T-cell (primary cell): ENCODE results near the gene JAKMIP3. TPM values are rescaled to one million over a fixed set of nuclear protein-coding genes. Genes with fewer than 3 reads are reported as not detected.
A peak's percentile ranks its signal among the peaks of the same experiment; 100 is the strongest.

Experiments
- ATAC-seq, 4 experiments: fragments of 200-7000 bp in 3 of 4; fragments of 150-1000 bp in 1 of 4; cut with Tn5 transposase; replicated peaks in 1 of 4; 1 replicate in 3 of 4; 2 replicates in 1 of 4; pipeline ENCODE4 v1.10.0; 2021; ENCODE audit warnings: moderate library complexity in 3 of 4, mild to moderate bottlenecking in 2 of 4, moderate number of reproducible peaks in 1 of 4
- CTCF ChIA-PET, 2 donors: fragments of 300-600 bp; sonication (Branson Sonifier 250); formaldehyde crosslinking; loops; one replicate each; lab custom pipeline; 2022; ENCODE audit warnings: antibody characterized with exemption in 2 of 2; lab: Charles Lee
- POLR2A ChIA-PET, 2 donors: fragments of 300-600 bp; sonication (Branson Sonifier 250); formaldehyde crosslinking; loops; one replicate each; lab custom pipeline; 2022; ENCODE audit warnings: antibody characterized with exemption in 2 of 2; lab: Charles Lee
- DNase-seq, 35 experiments: peaks; one replicate each; pipeline versions ENCODE4 v3.0.0 to v3.0.0-alpha.2; 2013 to 2023
- H3K27ac ChIP-seq: one replicate; pipeline ENCODE4 v1.5.1; 2013; ENCODE audit warnings: low read length
- H3K27me3 ChIP-seq, 2 experiments: replicated peaks in 1 of 2; 1 replicate in 1 of 2; 2 replicates in 1 of 2; pipeline versions ENCODE4 v1.6.1 to v1.7.0; 2013; ENCODE audit warnings: low read length in 1 of 2, mixed read lengths in 1 of 2; ENCODE audit not compliant: control insufficient read depth in 2 of 2, insufficient read depth in 2 of 2; ENCODE audit errors: extremely low read depth in 1 of 2
- H3K36me3 ChIP-seq, 2 donors: 1 replicate in 1 of 2; 2 replicates in 1 of 2; pipeline versions ENCODE4 v1.6.1 to v1.7.0; 2013; ENCODE audit warnings: low read length in 1 of 2; ENCODE audit not compliant: control insufficient read depth in 2 of 2, insufficient read depth in 1 of 2; ENCODE audit errors: extremely low read depth in 1 of 2
- H3K4me1 ChIP-seq, 2 experiments: 1 replicate in 1 of 2; 2 replicates in 1 of 2; pipeline versions ENCODE4 v1.6.1 to v1.7.0; 2013; ENCODE audit warnings: low read length in 2 of 2, mixed read lengths in 1 of 2; ENCODE audit not compliant: insufficient read depth in 2 of 2, control insufficient read depth in 1 of 2; ENCODE audit errors: extremely low read depth in 1 of 2
- H3K4me3 ChIP-seq, 2 donors: 1 replicate in 1 of 2; 2 replicates in 1 of 2; pipeline versions ENCODE4 v1.5.1 to v1.7.0; 2013; ENCODE audit warnings: mild to moderate bottlenecking in 2 of 2, low read length in 1 of 2, moderate library complexity in 1 of 2; ENCODE audit not compliant: control insufficient read depth in 1 of 2; ENCODE audit errors: extremely low read depth in 1 of 2
- H3K9me3 ChIP-seq: 2 replicates; pipeline ENCODE4 v1.7.0; 2013
- H3K27ac Mint-ChIP-seq, 2 donors: one replicate each; pipeline ENCODE4 v1.8.0; 2020 to 2021; ENCODE audit warnings: mild to moderate bottlenecking in 2 of 2, mixed read lengths in 2 of 2
- H3K27me3 Mint-ChIP-seq, 2 donors: one replicate each; pipeline ENCODE4 v1.8.0; 2021 to 2022; ENCODE audit warnings: mixed read lengths in 2 of 2
- H3K36me3 Mint-ChIP-seq: one replicate; pipeline ENCODE4 v1.8.0; 2021; ENCODE audit warnings: mixed read lengths
- H3K4me1 Mint-ChIP-seq, 3 donors: one replicate each; pipeline ENCODE4 v1.8.0; 2020 to 2022; ENCODE audit warnings: mixed read lengths in 3 of 3, mild to moderate bottlenecking in 1 of 3
- H3K4me3 Mint-ChIP-seq, 3 donors: one replicate each; pipeline ENCODE4 v1.8.0; 2020 to 2022; ENCODE audit warnings: mild to moderate bottlenecking in 3 of 3, mixed read lengths in 3 of 3, moderate library complexity in 3 of 3
- H3K9me3 Mint-ChIP-seq, 3 donors: one replicate each; pipeline ENCODE4 v1.8.0; 2020 to 2022; ENCODE audit warnings: mixed read lengths in 3 of 3
- WGBS: methylation state at CpG from one replicate; pipeline ENCODE4 v1.1.5; 2013; ENCODE audit warnings: missing lambda C conversion rate; ENCODE audit not compliant: insufficient coverage; 5-methylcytosine and 5-hydroxymethylcytosine counted together
- total RNA-seq, 35 experiments: library from RNA in 6 of 35; stranded (reverse) in 6 of 35; fragments of 120-200 nt in 1 of 35; gene quantifications; one replicate each; pipeline versions ENCODE4 v1.2.1 to v1.2.4 and lab custom pipeline; 2013 to 2026

Gene JAKMIP3
- total RNA-seq, 5 donors from 2014 or later (not counting 1 experiment from before 2014, with no cell fraction given) = 0.32 to 0.98 (median 0.50) TPM

GRCh38 chr10:132057191-132057681, 8.5 kb upstream of the JAKMIP3 start:
- Mint-ChIP-seq H3K27ac (no peak overlapping the region), H3K4me3 (no peak overlapping the region), H3K36me3 (peaks cover 3% of the 10 kb centered on the region), H3K4me1 (no peaks in the 10 kb centered on the region), H3K27me3 (peaks cover 8 to 35% of the 10 kb centered on the region in 2 donors), H3K9me3 (peaks cover 3 to 7% (median 4%) of the 10 kb centered on the region in 3 donors)
- Histone ChIP-seq H3K4me1 (no peaks in the 10 kb centered on the region), H3K27ac (no peak overlapping the region), H3K4me3 (no peak overlapping the region), H3K36me3 (no peaks in the 10 kb centered on the region), H3K9me3 (no peaks in the 10 kb centered on the region), H3K27me3 (peaks cover 0 to 57% of the 10 kb centered on the region in 2 experiments)
- ChIA-PET CTCF (no interaction called here), POLR2A (no interaction called here)
- ATAC-seq = no peak
- WGBS = 85% methylated on average over 21 of the region's 21 CpGs
- DNase-seq = no peak

GRCh38 chr10:132058111-132058745, 7.5 kb upstream of the JAKMIP3 start:
- no peak for ATAC-seq
- Mint-ChIP-seq H3K27me3 (peaks cover 8 to 37% of the 10 kb centered on the region in 2 donors), H3K36me3 (no peaks in the 10 kb centered on the region), H3K27ac (no peak overlapping the region), H3K4me3 (no peak overlapping the region), H3K4me1 (peaks cover 0 to 2% (median 0%) of the 10 kb centered on the region in 3 donors), H3K9me3 (no peaks in the 10 kb centered on the region)
- Histone ChIP-seq H3K27ac (no peak overlapping the region), H3K27me3 (peaks cover 0 to 53% of the 10 kb centered on the region in 2 experiments), H3K4me3 (no peak overlapping the region), H3K9me3 (no peaks in the 10 kb centered on the region), H3K4me1 (no peaks in the 10 kb centered on the region), H3K36me3 (no peaks in the 10 kb centered on the region)
- CTCF ChIA-PET = no interaction called here
- WGBS = 43% methylated on average over 13 of the region's 16 CpGs
- no peak for DNase-seq
- POLR2A ChIA-PET = no interaction called here

- POLR2A ChIA-PET = no interaction called here
- Histone ChIP-seq H3K27me3 (peaks cover 0 to 47% of the 10 kb centered on the region in 2 experiments), H3K27ac (no peak overlapping the region), H3K4me1 (no peaks in the 10 kb centered on the region), H3K4me3 (no peak overlapping the region), H3K9me3 (no peaks in the 10 kb centered on the region), H3K36me3 (no peaks in the 10 kb centered on the region)
- peaks cover 7 to 34% of the 10 kb centered on the region in 2 donors for H3K27me3 Mint-ChIP-seq
- H3K27ac Mint-ChIP-seq = no peak overlapping the region
- 82% methylated on average over 37 of the region's 42 CpGs for WGBS
- H3K9me3 Mint-ChIP-seq = no peaks in the 10 kb centered on the region
- ATAC-seq (no peak), DNase-seq (peak in 1 of 35 experiments; percentile 17)
- peaks cover 0 to 2% (median 0%) of the 10 kb centered on the region in 3 donors for H3K4me1 Mint-ChIP-seq
- H3K4me3 Mint-ChIP-seq = no peak overlapping the region
- CTCF ChIA-PET = no interaction called here
- no peaks in the 10 kb centered on the region for H3K36me3 Mint-ChIP-seq
Observed at GRCh38 chr10:132058793-132059759, 6.7 kb upstream of the JAKMIP3 start.

GRCh38 chr10:132059760-132060508, 5.8 kb upstream of the JAKMIP3 start:
- DNase-seq (peak in 1 of 35 experiments; percentile 5), ATAC-seq (no peak)
- Histone ChIP-seq H3K4me1 (no peaks in the 10 kb centered on the region), H3K27me3 (peaks cover 0 to 41% of the 10 kb centered on the region in 2 experiments), H3K36me3 (no peaks in the 10 kb centered on the region), H3K4me3 (no peak overlapping the region), H3K27ac (no peak overlapping the region), H3K9me3 (no peaks in the 10 kb centered on the region)
- CTCF ChIA-PET = no interaction called here
- POLR2A ChIA-PET = no interaction called here
- H3K4me1 Mint-ChIP-seq = peaks cover 0 to 2% (median 0%) of the 10 kb centered on the region in 3 donors
- no peaks in the 10 kb centered on the region for H3K36me3 Mint-ChIP-seq
- H3K4me3 Mint-ChIP-seq = no peak overlapping the region
- peaks cover 3 to 30% of the 10 kb centered on the region in 2 donors for H3K27me3 Mint-ChIP-seq
- 49% methylated on average over 8 of the region's 12 CpGs for WGBS
- H3K27ac Mint-ChIP-seq = no peak overlapping the region
- no peaks in the 10 kb centered on the region for H3K9me3 Mint-ChIP-seq

GRCh38 chr10:132061030-132061429, 4.7 kb upstream of the JAKMIP3 start:
- peaks cover 3 to 23% of the 10 kb centered on the region in 2 donors for H3K27me3 Mint-ChIP-seq
- H3K9me3 Mint-ChIP-seq = no peaks in the 10 kb centered on the region
- no peak overlapping the region for H3K4me3 Mint-ChIP-seq
- no peaks in the 10 kb centered on the region for H3K36me3 Mint-ChIP-seq
- no peaks in the 10 kb centered on the region for H3K9me3 ChIP-seq
- CTCF ChIA-PET = no interaction called here
- DNase-seq (no peak), ATAC-seq (no peak)
- peaks cover 4 to 6% (median 5%) of the 10 kb centered on the region in 3 donors for H3K4me1 Mint-ChIP-seq
- no peak overlapping the region for H3K27ac Mint-ChIP-seq
- H3K27ac ChIP-seq = no peak overlapping the region
- WGBS = 91% methylated on average over 6 of the region's 18 CpGs
- H3K36me3 ChIP-seq = no peaks in the 10 kb centered on the region
- peaks cover 0 to 5% of the 10 kb centered on the region in 2 experiments for H3K4me1 ChIP-seq
- POLR2A ChIA-PET = no interaction called here
- no peak overlapping the region for H3K4me3 ChIP-seq
- peaks cover 0 to 42% of the 10 kb centered on the region in 2 experiments for H3K27me3 ChIP-seq

GRCh38 chr10:132061465-132061864, 4.3 kb upstream of the JAKMIP3 start:
- H3K36me3 Mint-ChIP-seq = no peaks in the 10 kb centered on the region
- H3K4me1 Mint-ChIP-seq = peaks cover 7 to 10% (median 10%) of the 10 kb centered on the region in 3 donors
- peaks cover 0 to 5% of the 10 kb centered on the region in 2 experiments for H3K4me1 ChIP-seq
- WGBS = 85% methylated on average over 6 of the region's 6 CpGs
- no peak overlapping the region for H3K27ac ChIP-seq
- ChIA-PET CTCF (no interaction called here), POLR2A (no interaction called here)
- H3K36me3 ChIP-seq = no peaks in the 10 kb centered on the region
- H3K27me3 Mint-ChIP-seq = peaks cover 3 to 20% of the 10 kb centered on the region in 2 donors
- H3K27me3 ChIP-seq = peaks cover 0 to 41% of the 10 kb centered on the region in 2 experiments
- no peak for DNase-seq
- no peak overlapping the region for H3K4me3 Mint-ChIP-seq
- no peak overlapping the region for H3K27ac Mint-ChIP-seq
- H3K9me3 ChIP-seq = no peaks in the 10 kb centered on the region
- H3K9me3 Mint-ChIP-seq = no peaks in the 10 kb centered on the region
- no peak overlapping the region for H3K4me3 ChIP-seq
- no peak for ATAC-seq
